Measurements from ENCODE around the gene CDC23.
"Not testable (repeated sequence)": the region's sequence is repeated elsewhere in the genome, so short reads cannot be mapped to it uniquely, and the experiment has no call there.

CDC23 gene

GRCh38 chr5:138230981-138231589, 18.0 kb upstream of the CDC23 start:
- Mint-ChIP-seq H3K4me3 (no peak overlapping the region), H3K4me1 (no peaks in the 10 kb centered on the region), H3K36me3 (no peaks in the 10 kb centered on the region), H3K27ac (no peak overlapping the region), H3K9me3 (no peaks in the 10 kb centered on the region)
- DNase-seq (ENCODE audit: low spot score in 2 of 2) (no peak), ATAC-seq (no peak)

GRCh38 chr5:138230261-138230660, 17.1 kb upstream of the CDC23 start:
- ATAC-seq (no peak), DNase-seq (ENCODE audit: low spot score in 2 of 2) (no peak)
- no peaks in the 10 kb centered on the region for H3K9me3 Mint-ChIP-seq
- H3K27ac Mint-ChIP-seq = no peak overlapping the region
- no peak overlapping the region for H3K4me3 Mint-ChIP-seq
- H3K4me1 Mint-ChIP-seq = no peaks in the 10 kb centered on the region
- no peaks in the 10 kb centered on the region for H3K36me3 Mint-ChIP-seq

GRCh38 chr5:138229387-138229786, 16.3 kb upstream of the CDC23 start:
- no peaks in the 10 kb centered on the region for H3K4me1 Mint-ChIP-seq
- DNase-seq (ENCODE audit: low spot score in 2 of 2) = no peak
- H3K27ac Mint-ChIP-seq = no peak overlapping the region
- H3K9me3 Mint-ChIP-seq = no peaks in the 10 kb centered on the region
- H3K4me3 Mint-ChIP-seq = no peak overlapping the region
- no peak for ATAC-seq
- H3K36me3 Mint-ChIP-seq = no peaks in the 10 kb centered on the region

- Mint-ChIP-seq H3K9me3 (no peaks in the 10 kb centered on the region), H3K4me3 (no peak overlapping the region), H3K27ac (no peak overlapping the region), H3K4me1 (no peaks in the 10 kb centered on the region), H3K36me3 (no peaks in the 10 kb centered on the region)
- no peak for ATAC-seq
- DNase-seq (ENCODE audit: low spot score in 2 of 2) = no peak
These were observed 13.8 kb upstream of the CDC23 start for GRCh38 chr5:138226910-138227309.

GRCh38 chr5:138224712-138225111, 11.6 kb upstream of the CDC23 start:
- Mint-ChIP-seq H3K9me3 (no peaks in the 10 kb centered on the region), H3K4me3 (no peak overlapping the region), H3K4me1 (no peaks in the 10 kb centered on the region), H3K27ac (no peak overlapping the region), H3K36me3 (no peaks in the 10 kb centered on the region)
- DNase-seq (ENCODE audit: low spot score in 2 of 2) (no peak), ATAC-seq (no peak)

- Mint-ChIP-seq H3K4me3 (no peak overlapping the region), H3K4me1 (no peaks in the 10 kb centered on the region), H3K27ac (no peak overlapping the region), H3K9me3 (no peaks in the 10 kb centered on the region), H3K36me3 (no peaks in the 10 kb centered on the region)
- ATAC-seq = no peak
- DNase-seq (ENCODE audit: low spot score in 2 of 2) = no peak
These were observed 10.4 kb upstream of the CDC23 start for GRCh38 chr5:138223532-138223931.

GRCh38 chr5:138216799-138217198, 3.7 kb upstream of the CDC23 start:
- DNase-seq (ENCODE audit: low spot score in 2 of 2) (no peak), ATAC-seq (no peak)
- H3K4me3 Mint-ChIP-seq = no peak overlapping the region
- no peak overlapping the region for H3K27ac Mint-ChIP-seq
- H3K4me1 Mint-ChIP-seq = peaks cover 14% of the 10 kb centered on the region
- H3K9me3 Mint-ChIP-seq = no peaks in the 10 kb centered on the region
- H3K36me3 Mint-ChIP-seq = peaks cover 12% of the 10 kb centered on the region

- H3K36me3 Mint-ChIP-seq = peaks cover 36% of the 10 kb centered on the region
- no peak for DNase-seq (ENCODE audit: low spot score in 2 of 2)
- peaks cover 21% of the 10 kb centered on the region for H3K4me1 Mint-ChIP-seq
- ATAC-seq = peak; percentile 56
- peak overlapping the region; percentile 99 for H3K27ac Mint-ChIP-seq
- H3K4me3 Mint-ChIP-seq = peak overlapping the region; percentile 99
- no peaks in the 10 kb centered on the region for H3K9me3 Mint-ChIP-seq
These were observed 329 bp downstream of the CDC23 start for GRCh38 chr5:138212828-138213160.

- ATAC-seq = no peak
- Mint-ChIP-seq H3K4me1 (peaks cover 21% of the 10 kb centered on the region), H3K9me3 (no peaks in the 10 kb centered on the region), H3K36me3 (peaks cover 54% of the 10 kb centered on the region), H3K4me3 (no peak overlapping the region), H3K27ac (no peak overlapping the region)
- DNase-seq (ENCODE audit: low spot score in 2 of 2) = no peak
These were observed 2.1 kb downstream of the CDC23 start for GRCh38 chr5:138210985-138211384.

GRCh38 chr5:138193859-138194258, 19.3 kb downstream of the CDC23 start:
- DNase-seq (ENCODE audit: low spot score in 2 of 2); H3K4me1 Mint-ChIP-seq; H3K9me3 Mint-ChIP-seq; H3K27ac Mint-ChIP-seq; ATAC-seq; H3K4me3 Mint-ChIP-seq: not testable (repeated sequence)
- peaks cover 96% of the 10 kb centered on the region for H3K36me3 Mint-ChIP-seq

- no peak for ATAC-seq
- H3K36me3 Mint-ChIP-seq = peaks cover 96% of the 10 kb centered on the region
- H3K4me3 Mint-ChIP-seq = no peak overlapping the region
- H3K27ac Mint-ChIP-seq = no peak overlapping the region
- no peak for DNase-seq (ENCODE audit: low spot score in 2 of 2)
- H3K4me1 Mint-ChIP-seq = no peaks in the 10 kb centered on the region
- no peaks in the 10 kb centered on the region for H3K9me3 Mint-ChIP-seq
These were observed 20.3 kb downstream of the CDC23 start for GRCh38 chr5:138192826-138193225.

GRCh38 chr5:138188626-138189025, 24.5 kb downstream of the CDC23 start:
- H3K4me1 Mint-ChIP-seq = no peaks in the 10 kb centered on the region
- peak overlapping the region; percentile 23 for H3K27ac Mint-ChIP-seq
- DNase-seq (ENCODE audit: low spot score in 2 of 2) = no peak
- H3K4me3 Mint-ChIP-seq = no peak overlapping the region
- no peak for ATAC-seq
- H3K36me3 Mint-ChIP-seq = peaks cover 97% of the 10 kb centered on the region
- no peaks in the 10 kb centered on the region for H3K9me3 Mint-ChIP-seq

GRCh38 chr5:138186002-138186447, 27.1 kb downstream of the CDC23 start:
- Mint-ChIP-seq H3K4me3 (no peak overlapping the region), H3K27ac (no peak overlapping the region), H3K4me1 (no peaks in the 10 kb centered on the region), H3K36me3 (peaks cover 84% of the 10 kb centered on the region), H3K9me3 (no peaks in the 10 kb centered on the region)
- ATAC-seq (no peak), DNase-seq (ENCODE audit: low spot score in 2 of 2) (no peak)

GRCh38 chr5:138182808-138183207, 30.3 kb downstream of the CDC23 start:
- no peaks in the 10 kb centered on the region for H3K9me3 Mint-ChIP-seq
- no peak for ATAC-seq
- peaks cover 63% of the 10 kb centered on the region for H3K36me3 Mint-ChIP-seq
- H3K4me3 Mint-ChIP-seq = no peak overlapping the region
- H3K4me1 Mint-ChIP-seq = no peaks in the 10 kb centered on the region
- no peak for DNase-seq (ENCODE audit: low spot score in 2 of 2)
- no peak overlapping the region for H3K27ac Mint-ChIP-seq

- no peak overlapping the region for H3K27ac Mint-ChIP-seq
- no peaks in the 10 kb centered on the region for H3K4me1 Mint-ChIP-seq
- H3K9me3 Mint-ChIP-seq = no peaks in the 10 kb centered on the region
- ATAC-seq = no peak
- DNase-seq (ENCODE audit: low spot score in 2 of 2) = no peak
- no peak overlapping the region for H3K4me3 Mint-ChIP-seq
- peaks cover 43% of the 10 kb centered on the region for H3K36me3 Mint-ChIP-seq
These were observed 32.3 kb downstream of the CDC23 start for GRCh38 chr5:138180841-138181240.

- Mint-ChIP-seq H3K36me3 (peaks cover 37% of the 10 kb centered on the region), H3K4me3 (no peak overlapping the region), H3K9me3 (no peaks in the 10 kb centered on the region), H3K27ac (no peak overlapping the region), H3K4me1 (no peaks in the 10 kb centered on the region)
- no peak for DNase-seq (ENCODE audit: low spot score in 2 of 2)
- peak; percentile 15 for ATAC-seq
These were observed 32.8 kb downstream of the CDC23 start for GRCh38 chr5:138180183-138180782.
